ENCODE data around the gene TAAR1. TPM values are rescaled to one million over a fixed set of nuclear protein-coding genes. Genes with fewer than 3 reads are reported as not detected.

TAAR1 gene
- total RNA-seq, 1 donor from 2014 or later = not detected

DNA sequence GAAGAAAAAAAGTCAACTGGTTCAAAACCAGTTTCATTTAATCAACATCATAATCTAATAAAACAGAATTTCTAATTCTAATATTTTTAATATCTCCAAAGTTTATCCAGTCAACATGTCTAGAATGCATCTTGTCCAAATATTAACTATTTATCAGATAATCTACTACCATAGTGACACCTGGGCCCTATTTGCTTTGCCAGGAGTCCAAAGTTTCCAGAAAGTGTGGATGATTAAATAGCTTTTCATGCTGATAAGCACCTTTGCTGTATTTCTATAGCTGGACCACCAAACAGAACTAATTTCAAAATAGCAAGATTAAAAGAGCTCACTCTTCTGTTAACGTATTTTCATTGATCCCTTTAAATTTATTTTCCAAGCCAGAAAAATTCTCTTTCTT lies 12.3 kb upstream of the TAAR1 start:
- Mint-ChIP-seq H3K4me3 (no peak overlapping the region), H3K36me3 (no peaks in the 10 kb centered on the region), H3K27me3 (ENCODE audit: low read depth) (peaks cover 4% of the 10 kb centered on the region), H3K4me1 (peaks cover 3% of the 10 kb centered on the region), H3K9me3 (no peaks in the 10 kb centered on the region), H3K27ac (no peak overlapping the region)
- TF ChIP-seq, protein P1, sequence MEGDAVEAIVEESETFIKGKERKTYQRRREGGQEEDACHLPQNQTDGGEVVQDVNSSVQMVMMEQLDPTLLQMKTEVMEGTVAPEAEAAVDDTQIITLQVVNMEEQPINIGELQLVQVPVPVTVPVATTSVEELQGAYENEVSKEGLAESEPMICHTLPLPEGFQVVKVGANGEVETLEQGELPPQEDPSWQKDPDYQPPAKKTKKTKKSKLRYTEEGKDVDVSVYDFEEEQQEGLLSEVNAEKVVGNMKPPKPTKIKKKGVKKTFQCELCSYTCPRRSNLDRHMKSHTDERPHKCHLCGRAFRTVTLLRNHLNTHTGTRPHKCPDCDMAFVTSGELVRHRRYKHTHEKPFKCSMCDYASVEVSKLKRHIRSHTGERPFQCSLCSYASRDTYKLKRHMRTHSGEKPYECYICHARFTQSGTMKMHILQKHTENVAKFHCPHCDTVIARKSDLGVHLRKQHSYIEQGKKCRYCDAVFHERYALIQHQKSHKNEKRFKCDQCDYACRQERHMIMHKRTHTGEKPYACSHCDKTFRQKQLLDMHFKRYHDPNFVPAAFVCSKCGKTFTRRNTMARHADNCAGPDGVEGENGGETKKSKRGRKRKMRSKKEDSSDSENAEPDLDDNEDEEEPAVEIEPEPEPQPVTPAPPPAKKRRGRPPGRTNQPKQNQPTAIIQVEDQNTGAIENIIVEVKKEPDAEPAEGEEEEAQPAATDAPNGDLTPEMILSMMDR (IDR thresholded peaks at IDR 0.05; ENCODE audit: unreplicated experiment) = no peak
- no peak for DNase-seq (ENCODE audit: low spot score in 2 of 2, unreplicated experiment in 2 of 2)

DNA sequence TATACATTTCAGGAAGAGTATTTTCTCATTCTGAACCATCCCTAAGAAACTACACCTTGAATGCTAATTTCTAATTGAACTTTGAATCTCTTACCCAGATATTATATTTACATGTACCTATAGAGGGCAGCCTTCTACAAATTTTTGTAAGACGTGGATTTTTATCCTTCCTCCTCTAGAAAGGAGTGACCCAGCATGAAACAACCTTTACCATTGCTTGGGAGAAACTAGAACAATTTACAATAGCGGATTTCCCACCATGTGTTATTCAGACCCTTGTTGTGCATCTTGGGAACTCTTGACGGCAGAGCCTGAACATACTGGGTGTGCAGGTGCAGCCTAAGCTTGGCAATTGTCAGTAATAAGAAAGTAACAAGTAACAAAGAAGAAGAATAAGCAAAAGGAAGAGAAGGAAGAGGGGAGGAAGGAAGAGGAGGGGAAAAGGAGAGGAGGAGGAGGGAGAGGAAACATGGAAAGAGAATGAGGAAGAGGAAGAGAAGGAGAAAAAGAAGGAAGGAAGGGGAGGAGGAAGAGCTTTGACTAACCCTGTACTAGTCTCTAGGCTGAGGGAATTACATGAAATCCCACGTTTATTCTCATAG lies 10.8 kb upstream of the TAAR1 start:
- H3K4me3 Mint-ChIP-seq = no peak overlapping the region
- no peak for DNase-seq (ENCODE audit: low spot score in 2 of 2, unreplicated experiment in 2 of 2)
- H3K36me3 Mint-ChIP-seq = peaks cover 2% of the 10 kb centered on the region
- H3K9me3 Mint-ChIP-seq = peaks cover 5% of the 10 kb centered on the region
- peaks cover under 1% of the 10 kb centered on the region for H3K27me3 Mint-ChIP-seq (ENCODE audit: low read depth)
- TF ChIP-seq, protein P1 (IDR thresholded peaks at IDR 0.05; ENCODE audit: unreplicated experiment) = peak; percentile 68
- peak overlapping the region; percentile 65 for H3K27ac Mint-ChIP-seq
- H3K4me1 Mint-ChIP-seq = peaks cover 8% of the 10 kb centered on the region

DNA sequence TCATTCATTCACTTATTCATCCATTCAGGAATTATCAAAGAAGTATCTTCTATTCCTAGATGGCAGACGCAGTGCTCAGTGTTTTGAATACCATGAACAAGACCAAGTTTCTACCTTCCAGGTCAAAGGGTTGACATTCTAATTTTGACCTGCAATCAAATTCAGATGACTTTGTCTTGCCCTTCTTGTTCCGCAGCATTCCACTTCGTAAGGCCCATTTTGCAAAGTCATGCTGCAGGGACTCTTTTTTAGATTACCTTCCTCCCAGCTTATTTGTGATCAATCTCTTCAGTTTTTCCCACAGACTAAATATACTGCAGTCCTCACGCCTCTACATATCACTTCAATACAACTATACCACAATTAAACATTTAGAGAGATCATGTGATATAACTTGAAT lies 7.1 kb upstream of the TAAR1 start:
- no peak for DNase-seq (ENCODE audit: low spot score in 2 of 2, unreplicated experiment in 2 of 2)
- TF ChIP-seq, protein P1 (IDR thresholded peaks at IDR 0.05; ENCODE audit: unreplicated experiment) = no peak
- H3K4me1 Mint-ChIP-seq = peaks cover 8% of the 10 kb centered on the region
- H3K36me3 Mint-ChIP-seq = peaks cover 2% of the 10 kb centered on the region
- no peaks in the 10 kb centered on the region for H3K27me3 Mint-ChIP-seq (ENCODE audit: low read depth)
- peaks cover 7% of the 10 kb centered on the region for H3K9me3 Mint-ChIP-seq
- H3K4me3 Mint-ChIP-seq = no peak overlapping the region
- no peak overlapping the region for H3K27ac Mint-ChIP-seq

DNA sequence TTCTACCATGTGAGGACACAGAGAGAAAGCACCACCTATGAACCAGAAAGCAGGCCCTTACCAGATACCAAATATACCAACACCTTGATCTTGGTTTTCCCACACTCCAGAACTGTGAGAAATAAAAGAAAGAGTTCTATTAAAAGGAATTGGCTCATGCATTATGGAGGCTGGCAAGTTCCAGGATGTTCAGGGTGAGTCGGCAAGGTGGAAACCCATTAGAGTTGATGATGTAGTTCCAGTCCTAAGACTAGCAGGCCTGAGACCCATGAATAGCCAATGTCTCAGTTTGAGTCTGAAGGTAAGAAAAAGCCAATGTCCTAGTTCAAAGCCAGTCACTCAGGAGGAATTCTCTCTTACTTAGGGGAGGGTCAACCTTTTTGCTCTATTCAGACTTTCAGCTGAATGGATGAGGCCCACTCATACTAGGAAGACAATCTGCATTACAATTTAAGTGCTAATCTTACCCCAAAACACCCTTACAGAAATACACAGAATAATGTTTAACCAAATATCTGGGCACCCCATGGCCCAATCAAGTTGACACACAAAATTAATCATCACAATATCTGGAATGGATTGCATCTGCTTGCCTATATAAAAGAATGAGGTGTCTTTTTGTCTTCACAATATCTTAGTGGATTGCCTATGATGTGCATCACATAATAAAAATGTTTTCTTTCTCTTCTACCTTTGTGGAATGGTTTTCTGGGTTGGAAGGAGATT lies 5.5 kb upstream of the TAAR1 start:
- DNase-seq (ENCODE audit: low spot score in 2 of 2, unreplicated experiment in 2 of 2) = no peak

DNA sequence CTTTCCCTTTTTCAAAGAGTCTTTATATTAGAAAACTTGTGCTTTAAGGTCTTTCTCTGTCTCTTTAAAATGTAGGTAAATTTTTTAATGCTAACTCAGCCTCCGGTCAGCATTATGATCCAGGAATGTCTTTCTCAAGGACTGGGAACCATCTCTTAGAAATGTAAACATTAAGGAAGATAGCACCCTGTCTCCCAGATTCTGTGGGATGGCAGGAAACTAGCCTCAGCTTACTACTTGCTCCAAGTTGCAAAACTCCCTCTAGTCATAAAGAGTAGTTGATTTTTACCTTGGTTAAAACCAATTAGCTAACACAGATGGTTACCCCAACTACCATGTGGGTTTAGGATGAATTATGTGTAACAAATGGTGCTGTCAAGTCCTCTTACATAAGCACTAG lies 4.7 kb upstream of the TAAR1 start:
- no peak for DNase-seq (ENCODE audit: low spot score in 2 of 2, unreplicated experiment in 2 of 2)
- H3K4me1 Mint-ChIP-seq = peaks cover 5% of the 10 kb centered on the region
- TF ChIP-seq, protein P1 (IDR thresholded peaks at IDR 0.05; ENCODE audit: unreplicated experiment) = no peak
- no peak overlapping the region for H3K4me3 Mint-ChIP-seq
- H3K9me3 Mint-ChIP-seq = peaks cover 14% of the 10 kb centered on the region
- no peaks in the 10 kb centered on the region for H3K27me3 Mint-ChIP-seq (ENCODE audit: low read depth)
- H3K27ac Mint-ChIP-seq = no peak overlapping the region
- peaks cover 2% of the 10 kb centered on the region for H3K36me3 Mint-ChIP-seq

More for the DNA sequence above, 5.5 kb upstream of the TAAR1 start:
- H3K27me3 Mint-ChIP-seq (ENCODE audit: low read depth) = no peaks in the 10 kb centered on the region
- peaks cover 2% of the 10 kb centered on the region for H3K36me3 Mint-ChIP-seq
- H3K27ac Mint-ChIP-seq = no peak overlapping the region
- H3K4me1 Mint-ChIP-seq = peaks cover 5% of the 10 kb centered on the region
- peaks cover 14% of the 10 kb centered on the region for H3K9me3 Mint-ChIP-seq
- TF ChIP-seq, protein P1 (IDR thresholded peaks at IDR 0.05; ENCODE audit: unreplicated experiment) = no peak
- no peak overlapping the region for H3K4me3 Mint-ChIP-seq
